GM04504 (cell line): ENCODE data around the gene SPRED1.

Experiments used
- DNase-seq: peaks from one replicate; pipeline ENCODE4 v3.0.0-alpha.2; 2012; ENCODE audit warnings: low read depth

Gene SPRED1

GRCh38 chr15:38362355-38362754, 109.7 kb downstream of the SPRED1 start:
- no peak for DNase-seq

- peak; percentile 11 for DNase-seq
These were observed 114.8 kb downstream of the SPRED1 start for GRCh38 chr15:38367476-38367875.

GRCh38 chr15:38369936-38370478, 117.4 kb downstream of the SPRED1 start:
- no peak for DNase-seq

- DNase-seq: no peak
These were observed 120.4 kb downstream of the SPRED1 start for GRCh38 chr15:38373016-38373415.

- no peak for DNase-seq
These were observed 121.4 kb downstream of the SPRED1 start for GRCh38 chr15:38374029-38374428.

- no peak for DNase-seq
These were observed 121.9 kb downstream of the SPRED1 start for GRCh38 chr15:38374556-38374955.

GRCh38 chr15:38376081-38376480, 123.4 kb downstream of the SPRED1 start:
- no peak for DNase-seq

GRCh38 chr15:38377636-38378035, 125.0 kb downstream of the SPRED1 start:
- DNase-seq: no peak

GRCh38 chr15:38378161-38378560, 125.5 kb downstream of the SPRED1 start:
- DNase-seq: no peak

GRCh38 chr15:38389924-38390542, 137.4 kb downstream of the SPRED1 start:
- peak; percentile 29 for DNase-seq

GRCh38 chr15:38391191-38391590, 138.6 kb downstream of the SPRED1 start:
- DNase-seq: no peak

GRCh38 chr15:38398134-38398533, 145.5 kb downstream of the SPRED1 start:
- DNase-seq: peak; percentile 76

- DNase-seq: no peak
These were observed 148.5 kb downstream of the SPRED1 start for GRCh38 chr15:38401106-38401505.

- no peak for DNase-seq
These were observed 149.1 kb downstream of the SPRED1 start for GRCh38 chr15:38401701-38402100.

- no peak for DNase-seq
These were observed 153.8 kb downstream of the SPRED1 start for GRCh38 chr15:38406436-38406835.
